ENCODE results near the gene NDUFB11.

DNA sequence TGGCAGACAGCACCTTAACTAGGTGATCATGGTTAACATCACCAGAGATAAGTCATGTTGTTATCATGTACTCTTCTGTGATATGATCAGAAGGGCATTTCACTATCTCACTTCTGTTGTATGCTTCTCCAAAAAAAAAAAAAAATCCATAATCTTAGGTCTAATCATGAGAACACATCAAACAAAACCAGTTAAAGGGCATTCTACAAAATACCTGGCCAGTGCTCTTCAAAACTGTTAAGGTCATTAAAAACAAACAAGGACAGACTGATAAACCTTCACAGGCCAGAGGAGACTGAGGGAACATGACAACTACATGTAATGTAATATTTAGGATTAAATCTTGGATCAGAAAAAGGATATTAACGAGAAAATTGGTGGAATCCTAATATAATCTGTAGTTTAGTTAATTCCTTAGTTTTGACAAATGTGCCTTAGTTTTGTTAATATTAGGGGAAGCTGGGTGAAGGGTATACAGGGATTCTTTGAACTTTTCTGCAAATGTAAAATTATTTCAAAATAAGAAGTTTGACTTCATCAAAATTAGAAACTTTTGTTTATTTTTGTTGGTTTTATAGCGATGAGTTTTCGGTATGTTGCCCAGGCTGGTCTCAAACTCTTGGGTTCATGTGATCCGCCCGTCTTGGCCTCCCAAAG, 18.6 kb upstream of the NDUFB11 start:
- no peak for TF ChIP-seq FOXK1 (CRISPR knock-in tag; IDR thresholded peaks at IDR 0.05; ENCODE audit: borderline replicate concordance)
- no peak for TF ChIP-seq E2F3 (CRISPR knock-in tag; IDR thresholded peaks at IDR 0.05)
- no peak for TF ChIP-seq NFYB (IDR thresholded peaks at IDR 0.05; ENCODE audit: extremely low read depth, insufficient read length)
- TF ChIP-seq, protein P1, sequence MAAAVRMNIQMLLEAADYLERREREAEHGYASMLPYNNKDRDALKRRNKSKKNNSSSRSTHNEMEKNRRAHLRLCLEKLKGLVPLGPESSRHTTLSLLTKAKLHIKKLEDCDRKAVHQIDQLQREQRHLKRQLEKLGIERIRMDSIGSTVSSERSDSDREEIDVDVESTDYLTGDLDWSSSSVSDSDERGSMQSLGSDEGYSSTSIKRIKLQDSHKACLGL (CRISPR knock-in tag; IDR thresholded peaks at IDR 0.05; ENCODE audit: borderline replicate concordance, poor library complexity, severe bottlenecking), result no peak
- no peak for TF ChIP-seq CEBPG (CRISPR knock-in tag; IDR thresholded peaks at IDR 0.05)
- TF ChIP-seq CEBPG (tag; conservative IDR thresholded peaks at IDR 0.05 in 1 of 2, IDR thresholded peaks at IDR 0.05 in 1 of 2), result no peak
- TF ChIP-seq CBX8 (IDR thresholded peaks at IDR 0.05; ENCODE audit: borderline replicate concordance, extremely low read depth, low read depth, low read length, poor library complexity, severe bottlenecking), result no peak
- no peak for TF ChIP-seq EGR1 (conservative IDR thresholded peaks at IDR 0.05)
- TF ChIP-seq, protein P2, sequence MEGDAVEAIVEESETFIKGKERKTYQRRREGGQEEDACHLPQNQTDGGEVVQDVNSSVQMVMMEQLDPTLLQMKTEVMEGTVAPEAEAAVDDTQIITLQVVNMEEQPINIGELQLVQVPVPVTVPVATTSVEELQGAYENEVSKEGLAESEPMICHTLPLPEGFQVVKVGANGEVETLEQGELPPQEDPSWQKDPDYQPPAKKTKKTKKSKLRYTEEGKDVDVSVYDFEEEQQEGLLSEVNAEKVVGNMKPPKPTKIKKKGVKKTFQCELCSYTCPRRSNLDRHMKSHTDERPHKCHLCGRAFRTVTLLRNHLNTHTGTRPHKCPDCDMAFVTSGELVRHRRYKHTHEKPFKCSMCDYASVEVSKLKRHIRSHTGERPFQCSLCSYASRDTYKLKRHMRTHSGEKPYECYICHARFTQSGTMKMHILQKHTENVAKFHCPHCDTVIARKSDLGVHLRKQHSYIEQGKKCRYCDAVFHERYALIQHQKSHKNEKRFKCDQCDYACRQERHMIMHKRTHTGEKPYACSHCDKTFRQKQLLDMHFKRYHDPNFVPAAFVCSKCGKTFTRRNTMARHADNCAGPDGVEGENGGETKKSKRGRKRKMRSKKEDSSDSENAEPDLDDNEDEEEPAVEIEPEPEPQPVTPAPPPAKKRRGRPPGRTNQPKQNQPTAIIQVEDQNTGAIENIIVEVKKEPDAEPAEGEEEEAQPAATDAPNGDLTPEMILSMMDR (IDR thresholded peaks at IDR 0.05 in 2 of 3, conservative IDR thresholded peaks at IDR 0.05 in 1 of 3; ENCODE audit: insufficient read depth in 2 of 3, low read depth in 1 of 3, low read length in 3 of 3), result no peak
